Measurements from ENCODE around the gene EVI5. TPM values are rescaled to one million over a fixed set of nuclear protein-coding genes. Genes with fewer than 3 reads are reported as not detected.

EVI5 gene
- total RNA-seq, 1 donor from 2014 or later = 10.3 TPM

GRCh38 chr1:92481971-92482664 lies 302.8 kb downstream of the EVI5 start:
- no peak for ATAC-seq

- no peak for ATAC-seq
Measured at GRCh38 chr1:92481599-92481925, 303.3 kb downstream of the EVI5 start.

GRCh38 chr1:92480813-92481598 lies 303.9 kb downstream of the EVI5 start:
- ATAC-seq = no peak

DNA sequence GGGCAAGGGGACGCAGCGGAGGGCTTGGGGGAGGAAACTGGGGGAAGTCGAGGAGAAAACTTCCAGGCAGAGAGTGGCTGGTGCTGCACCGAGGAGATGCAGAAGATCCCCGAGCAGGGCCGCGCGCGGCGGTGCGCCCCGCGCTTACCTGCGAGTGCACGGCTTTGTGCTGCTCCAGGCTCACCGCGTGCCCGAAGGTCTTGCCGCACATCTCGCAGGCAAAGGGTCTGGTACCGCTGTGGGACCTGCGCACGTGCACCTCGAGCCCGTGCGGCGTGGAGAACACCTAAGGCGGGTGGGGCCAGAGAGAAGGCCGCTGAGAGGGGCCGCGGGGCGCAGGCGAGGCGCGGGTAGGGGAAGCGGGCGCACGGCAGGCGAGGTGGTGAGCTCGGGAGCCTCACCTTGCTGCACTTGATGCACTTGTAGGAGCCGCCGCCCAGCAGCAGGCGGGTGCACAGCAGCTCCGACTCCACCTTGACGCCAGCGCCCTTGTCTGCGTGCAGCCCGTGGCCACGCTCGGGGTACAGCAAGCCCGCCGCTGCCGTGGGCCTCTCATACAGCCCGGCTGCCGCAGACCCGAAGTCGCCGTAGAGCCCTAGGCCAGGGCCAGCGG lies 304.6 kb downstream of the EVI5 start:
- ATAC-seq = peak; percentile 49

GRCh38 chr1:92479587-92479986 lies 305.3 kb downstream of the EVI5 start:
- no peak for ATAC-seq

DNA sequence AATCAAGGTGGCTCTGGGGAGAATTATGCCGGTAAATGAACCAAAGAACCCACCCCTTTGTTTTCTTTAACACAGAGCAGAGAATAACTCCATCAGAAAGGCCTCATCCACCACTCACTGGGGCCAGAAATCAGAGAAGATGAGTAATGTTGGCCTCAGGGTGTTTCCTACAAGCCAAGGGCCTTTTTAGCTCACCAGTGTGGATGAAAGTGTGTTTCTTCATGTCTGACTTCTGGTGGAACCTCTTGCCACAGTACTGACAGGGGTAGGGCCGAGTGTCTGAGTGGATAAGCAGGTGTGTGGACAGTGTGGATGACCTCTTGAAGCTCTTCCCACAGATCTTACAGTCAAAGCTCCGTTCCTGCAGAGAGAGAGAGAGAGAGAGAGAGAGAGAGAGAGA lies 306.5 kb downstream of the EVI5 start:
- ATAC-seq = no peak

DNA sequence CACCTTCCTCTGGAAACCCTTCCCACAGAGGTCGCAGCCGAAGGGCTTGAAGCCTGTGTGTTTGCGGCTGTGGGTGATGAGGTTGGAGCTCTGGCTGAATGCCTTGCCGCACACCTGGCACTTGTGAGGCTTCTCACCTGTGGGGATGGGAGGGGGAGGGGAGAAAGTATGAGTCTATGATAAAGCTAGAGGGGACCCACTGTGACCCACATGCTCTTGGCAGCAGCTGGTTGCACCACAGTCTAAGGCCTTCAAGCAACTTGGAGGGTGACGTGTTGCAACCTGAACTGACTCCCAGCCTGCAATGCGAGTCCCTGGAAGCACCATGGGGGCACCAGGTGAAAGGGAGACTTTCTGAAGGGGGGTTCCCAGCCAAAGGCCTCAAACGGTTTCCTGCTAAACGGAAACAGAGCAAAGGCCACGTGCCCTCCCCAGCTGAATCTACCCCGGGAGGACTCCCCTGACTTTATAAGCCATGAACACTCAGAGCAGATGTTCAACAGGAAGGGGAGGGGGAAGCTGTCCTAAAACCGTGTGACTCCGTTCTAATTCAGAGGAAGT lies 308.8 kb downstream of the EVI5 start:
- no peak for ATAC-seq

GRCh38 chr1:92475029-92475428 lies 309.9 kb downstream of the EVI5 start:
- no peak for ATAC-seq

GRCh38 chr1:92473781-92474495 lies 311.0 kb downstream of the EVI5 start:
- no peak for ATAC-seq

DNA sequence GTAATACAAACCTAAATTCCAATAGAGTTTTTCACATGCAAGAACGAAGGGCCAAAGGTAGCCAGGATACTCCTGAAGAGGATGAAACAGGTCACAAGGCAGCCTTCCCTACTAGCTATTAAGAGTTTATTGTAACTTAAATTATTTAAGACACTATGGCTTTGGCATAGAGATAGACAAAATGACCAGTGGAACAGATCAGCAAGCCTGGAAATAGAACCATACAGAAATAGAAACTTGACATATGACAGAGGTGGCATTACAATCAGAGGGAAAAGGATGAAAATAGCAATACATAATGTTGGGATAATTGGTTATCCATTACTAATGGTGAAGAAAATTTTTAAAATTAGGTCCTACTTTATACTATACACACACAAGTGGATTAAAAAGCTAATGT lies 314.7 kb downstream of the EVI5 start:
- no peak for ATAC-seq

DNA sequence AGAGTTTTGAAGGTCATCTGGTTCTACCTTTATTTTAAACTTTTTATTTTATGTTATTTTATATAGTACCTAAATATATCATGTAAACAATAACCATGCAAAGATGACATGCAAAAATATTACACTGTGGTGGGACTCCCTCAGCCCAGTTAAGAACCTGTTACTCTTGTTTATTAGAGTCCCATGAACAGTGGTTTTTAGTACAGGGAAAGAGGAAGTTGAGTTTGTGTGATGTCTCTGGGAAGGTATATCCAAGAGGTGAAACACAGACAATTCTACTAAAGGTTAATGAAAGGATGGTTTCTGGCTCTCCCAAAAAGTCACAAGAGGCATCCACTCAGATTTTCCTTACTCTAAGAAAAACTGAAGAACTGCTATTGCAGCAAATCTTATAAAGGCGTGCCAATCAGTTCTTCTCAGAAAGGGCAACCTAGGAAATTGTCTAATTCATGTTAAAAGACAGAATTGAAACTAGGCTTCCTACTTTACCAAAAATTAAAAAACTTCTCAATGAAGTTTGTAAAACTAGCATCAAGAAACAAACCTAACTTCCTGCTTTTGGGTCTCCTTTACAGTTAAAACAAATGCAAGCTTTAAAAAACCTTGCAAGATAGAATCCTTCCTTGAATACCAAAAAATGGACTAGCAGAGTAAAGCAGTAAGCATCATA lies 318.1 kb downstream of the EVI5 start:
- no peak for ATAC-seq

DNA sequence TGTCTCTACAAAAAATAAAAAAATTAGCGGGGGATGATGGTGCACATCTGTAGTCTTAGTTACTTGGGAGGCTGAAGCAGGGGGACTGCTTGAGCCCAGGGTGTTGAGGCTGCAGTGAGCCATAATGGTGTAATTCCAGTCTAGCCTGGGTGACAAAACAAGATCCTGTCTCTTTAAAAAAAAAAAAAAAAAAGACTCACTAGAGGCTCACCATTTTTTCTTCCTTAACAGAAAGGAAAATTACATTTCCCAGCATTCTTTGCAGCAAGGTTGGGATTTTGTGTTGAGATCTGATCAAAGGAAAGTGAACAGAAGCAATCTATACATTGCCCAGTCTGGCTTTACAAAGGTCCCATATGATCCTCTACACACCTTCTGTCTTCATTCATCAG lies 319.7 kb downstream of the EVI5 start:
- no peak for ATAC-seq

DNA sequence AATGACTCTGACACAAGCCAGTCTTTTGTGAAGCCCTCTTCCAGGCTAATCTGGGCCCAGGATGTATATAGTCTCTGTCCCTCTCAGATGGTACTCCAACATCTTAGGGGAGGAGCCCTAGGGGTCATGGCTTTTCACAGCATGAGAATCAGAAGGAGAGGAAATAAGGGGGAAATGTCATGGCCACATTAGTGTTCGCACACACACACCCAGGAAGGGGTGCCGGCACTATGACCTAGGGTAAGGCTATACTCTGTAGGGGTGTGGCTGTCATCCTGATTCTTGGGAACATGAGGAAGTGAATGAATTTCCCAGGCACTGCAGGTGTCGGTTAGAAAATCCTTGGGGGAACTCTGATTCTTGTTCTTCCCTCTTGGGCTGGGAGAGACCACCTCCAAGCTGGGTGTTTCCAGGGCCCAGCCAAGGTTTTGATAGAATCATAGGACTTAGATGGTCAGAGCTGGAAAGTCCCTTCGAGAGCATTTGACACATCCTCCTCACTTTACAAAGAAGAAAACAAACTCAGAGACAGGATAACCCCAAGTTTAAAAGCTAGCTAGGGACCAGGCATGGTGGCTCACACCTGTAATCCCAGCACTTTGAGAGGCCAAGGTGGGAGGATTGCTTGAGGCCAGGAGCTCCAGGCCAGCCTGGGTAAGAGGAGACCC lies 320.2 kb downstream of the EVI5 start:
- ATAC-seq = no peak

GRCh38 chr1:92461364-92462097 lies 323.4 kb downstream of the EVI5 start:
- no peak for ATAC-seq

- ATAC-seq = no peak
Measured at GRCh38 chr1:92459871-92460320, 325.0 kb downstream of the EVI5 start.

Other genes with a start within 250 kb of the EVI5 start
- gene RPL5, start 46.9 kb upstream of the EVI5 start, total RNA-seq = 850 TPM
- 2.8 TPM for gene DIPK1A, start 176.4 kb upstream of the EVI5 start, total RNA-seq